GM12878 (cell line): Measurements from ENCODE around the gene CEBPE. TPM values are rescaled to one million over a fixed set of nuclear protein-coding genes. Genes with fewer than 3 reads are reported as not detected.

ENCODE experiments used
- EGR1 ChIP-seq, 2 experiments: IDR thresholded peaks; 1 replicate in 1 of 2; 2 replicates in 1 of 2; pipeline ENCODE4 v1.6.1; 2011 to 2012; ENCODE audit warnings: low read depth in 2 of 2, low read length in 2 of 2, borderline replicate concordance in 1 of 2, mild to moderate bottlenecking in 1 of 2, moderate library complexity in 1 of 2
- FOS ChIP-seq: IDR thresholded peaks from 3 replicates; pipeline ENCODE4 v1.6.1; 2011; ENCODE audit warnings: borderline replicate concordance; ENCODE audit not compliant: insufficient read length; ENCODE audit errors: extremely low read depth
- MEF2B ChIP-seq: fragments of 450-650 bp; IDR thresholded peaks from 2 replicates; pipeline ENCODE4 v1.6.1; 2018; ENCODE audit warnings: mild to moderate bottlenecking, moderate library complexity; ENCODE audit not compliant: partially characterized antibody, poor library complexity, severe bottlenecking
- NFYA ChIP-seq: IDR thresholded peaks from 2 replicates; pipeline ENCODE4 v1.6.1; 2011; ENCODE audit warnings: low read depth, mild to moderate bottlenecking, low read length, improper control_type of control experiment, borderline replicate concordance
- NFYB ChIP-seq: IDR thresholded peaks from 2 replicates; pipeline ENCODE4 v1.6.1; 2011; ENCODE audit warnings: low read depth, mild to moderate bottlenecking, low read length, improper control_type of control experiment, moderate library complexity; ENCODE audit not compliant: insufficient read depth
- SUZ12 ChIP-seq: fragments of 200-600 bp; sonication (generic); IDR thresholded peaks from one replicate; pipeline ENCODE4 v1.6.1; 2018; ENCODE audit warnings: antibody characterized with exemption, mild to moderate bottlenecking; ENCODE audit not compliant: unreplicated experiment
- ZBTB40 ChIP-seq: fragments of 450-650 bp; IDR thresholded peaks from 2 replicates; pipeline ENCODE4 v1.6.1; 2016; ENCODE audit warnings: mild to moderate bottlenecking, moderate library complexity, borderline replicate concordance
- ZNF207 ChIP-seq: fragments of 450-650 bp; IDR thresholded peaks from 2 replicates; pipeline ENCODE4 v1.6.1; 2014; ENCODE audit warnings: antibody characterized with exemption, mild to moderate bottlenecking, borderline replicate concordance
- ZNF687 ChIP-seq: fragments of 450-650 bp; IDR thresholded peaks from 2 replicates; pipeline ENCODE4 v1.6.1; 2017; ENCODE audit warnings: mild to moderate bottlenecking, moderate library complexity
- polyA plus RNA-seq, 11 experiments: library from polyadenylated mRNA; depleted of rRNA in 4 of 11; unstranded in 6 of 11; stranded (reverse) in 5 of 11; fragments of >200 nt; fragmentation: Nextera tagmentation in 4 of 11; fragmentation: Illumina TruSeq in 1 of 11; extraction: Ambion mirVana in 4 of 11; extraction: Trizol in 1 of 11; gene quantifications; 1 replicate in 1 of 11; 2 replicates in 10 of 11; pipeline versions ENCODE4 v1.2.1 to v1.2.3, GENCODE V29; 2011 to 2016; ENCODE audit warnings: inconsistent platforms in 2 of 11, missing spikeins in 2 of 11, low read depth in 1 of 11
- total RNA-seq, 4 experiments: library from RNA; depleted of rRNA in 3 of 4; stranded (reverse); fragments of >200 nt in 3 of 4; fragmentation: Illumina TruSeq in 1 of 4; extraction: Trizol in 1 of 4; gene quantifications; 2 replicates each; pipeline versions ENCODE4 v1.2.1 to v1.2.3, GENCODE V29; 2013 to 2021

CEBPE gene
- total and polyA plus RNA-seq, 10 of the 15 experiments (the other 5 are each of a cell fraction or from before 2014, with no cell fraction given): 0.09 to 0.45 (median 0.24) TPM; not detected in 7

- TF ChIP-seq ZNF687 (no peak), EGR1 (IDR thresholded peaks at IDR 0.05; ENCODE audit: borderline replicate concordance in 1 of 2, low read depth in 2 of 2, low read length in 2 of 2) (no peak), FOS (no peak), MEF2B (no peak), NFYA (no peak), SUZ12 (no peak), ZBTB40 (no peak), NFYB (no peak), ZNF207 (no peak)
These were observed 10.8 kb upstream of the CEBPE start (continued) for GRCh38 chr14:23129759-23130316.
